ENCODE measurements around the gene WDR26. TPM values are rescaled to one million over a fixed set of nuclear protein-coding genes. Genes with fewer than 3 reads are reported as not detected.
"Not testable (repeated sequence)": the region's sequence is repeated elsewhere in the genome, so short reads cannot be mapped to it uniquely, and the experiment has no call there.

WDR26 gene
- total RNA-seq, 1 donor from 2014 or later: 61.8 TPM

GRCh38 chr1:224392411-224393249, 42.0 kb downstream of the WDR26 start:
- no peak for DNase-seq

GRCh38 chr1:224390517-224390916, 44.1 kb downstream of the WDR26 start:
- DNase-seq: no peak

GRCh38 chr1:224387943-224388342, 46.7 kb downstream of the WDR26 start:
- DNase-seq: no peak

- DNase-seq: no peak
Measured at GRCh38 chr1:224387302-224387912, 47.2 kb downstream of the WDR26 start.

- no peak for DNase-seq
Measured at GRCh38 chr1:224383218-224383617, 51.4 kb downstream of the WDR26 start.

- no peak for DNase-seq
Measured at GRCh38 chr1:224381880-224382548, 52.6 kb downstream of the WDR26 start.

- no peak for DNase-seq
Measured at GRCh38 chr1:224380003-224380402, 54.6 kb downstream of the WDR26 start.

GRCh38 chr1:224378855-224379631, 55.6 kb downstream of the WDR26 start:
- DNase-seq: no peak

GRCh38 chr1:224377676-224378006, 57.0 kb downstream of the WDR26 start:
- DNase-seq: no peak

GRCh38 chr1:224375059-224375458, 59.5 kb downstream of the WDR26 start:
- DNase-seq: no peak

GRCh38 chr1:224373008-224373590, 61.5 kb downstream of the WDR26 start:
- no peak for DNase-seq

GRCh38 chr1:224368409-224368808, 66.2 kb downstream of the WDR26 start:
- DNase-seq: no peak

GRCh38 chr1:224359207-224359606, 75.4 kb downstream of the WDR26 start:
- DNase-seq: no peak

GRCh38 chr1:224358237-224358636, 76.4 kb downstream of the WDR26 start:
- no peak for DNase-seq

GRCh38 chr1:224357626-224358124, 76.9 kb downstream of the WDR26 start:
- DNase-seq: no peak

- peak; percentile 93 for DNase-seq
Measured at GRCh38 chr1:224356685-224357625, 77.6 kb downstream of the WDR26 start, which contains the start of gene CNIH4. Gene CNIH4 (plus strand): TSS chr1:224356879. CDS start chr1:224356925, 46 bp downstream.

- no peak for DNase-seq
Measured at GRCh38 chr1:224353975-224354925, 80.3 kb downstream of the WDR26 start.

- not testable (repeated sequence) for DNase-seq
Measured at GRCh38 chr1:224352436-224353085, 82.0 kb downstream of the WDR26 start.

- DNase-seq: not testable (repeated sequence)
Measured at GRCh38 chr1:224349716-224350115, 84.9 kb downstream of the WDR26 start.

All from occipital lobe (tissue), 2 donors.